CD14-positive monocyte (primary cell): ENCODE results near the gene ALDH1L2. TPM values are rescaled to one million over a fixed set of nuclear protein-coding genes. Genes with fewer than 3 reads are reported as not detected.

Source experiments
- DNase-seq, 3 donors: peaks; one replicate each; pipeline ENCODE4 v3.0.0-alpha.2; 2011 to 2022
- H2AFZ ChIP-seq: 2 replicates; pipeline ENCODE4 v1.6.0; 2012; ENCODE audit warnings: mild to moderate bottlenecking, low read depth, low read length, inconsistent platforms; ENCODE audit not compliant: insufficient read depth, poor library complexity, severe bottlenecking
- H3K27ac ChIP-seq, 2 donors: 1 replicate in 1 of 2; 2 replicates in 1 of 2; pipeline ENCODE4 v1.5.1; 2012 to 2013; ENCODE audit warnings: low read length in 2 of 2, control low read depth in 1 of 2, inconsistent platforms in 1 of 2, low read depth in 1 of 2, mild to moderate bottlenecking in 1 of 2
- H3K27me3 ChIP-seq, 2 donors: one replicate each; pipeline versions ENCODE4 v1.6.0 to v1.6.1; 2011 to 2013; ENCODE audit warnings: low read length in 2 of 2; ENCODE audit not compliant: control insufficient read depth in 2 of 2, insufficient read depth in 2 of 2
- H3K36me3 ChIP-seq, 2 donors: replicated peaks in 1 of 2; 1 replicate in 1 of 2; 2 replicates in 1 of 2; pipeline versions ENCODE4 v1.5.1 to v1.6.1; 2012 to 2013; ENCODE audit warnings: low read length in 2 of 2, control low read depth in 1 of 2, inconsistent platforms in 1 of 2, mild to moderate bottlenecking in 1 of 2; ENCODE audit not compliant: insufficient read depth in 2 of 2, control insufficient read depth in 1 of 2
- H3K4me1 ChIP-seq, 2 donors: 1 replicate in 1 of 2; 2 replicates in 1 of 2; pipeline versions ENCODE4 v1.5.1 to v1.6.1; 2012 to 2013; ENCODE audit warnings: low read length in 2 of 2, control low read depth in 1 of 2, inconsistent platforms in 1 of 2, mild to moderate bottlenecking in 1 of 2, moderate library complexity in 1 of 2; ENCODE audit not compliant: insufficient read depth in 2 of 2, control insufficient read depth in 1 of 2
- H3K4me2 ChIP-seq: replicated peaks from 2 replicates; pipeline ENCODE3; 2012; ENCODE audit warnings: low read length, moderate library complexity, mild to moderate bottlenecking; ENCODE audit not compliant: poor library complexity, severe bottlenecking; ENCODE audit errors: extremely low read depth
- H3K4me3 ChIP-seq, 3 experiments: fragments of 200-600 bp in 1 of 3; sonication (generic) in 1 of 3; replicated peaks in 1 of 3; 1 replicate in 2 of 3; 2 replicates in 1 of 3; pipeline ENCODE4 v1.5.1; 2011 to 2013; ENCODE audit warnings: low read length in 3 of 3, mild to moderate bottlenecking in 3 of 3, control low read depth in 2 of 3, low read depth in 2 of 3, inconsistent platforms in 1 of 3, moderate library complexity in 1 of 3
- H3K79me2 ChIP-seq: 2 replicates; pipeline ENCODE4 v1.6.0; 2012; ENCODE audit warnings: mild to moderate bottlenecking, control low read depth, inconsistent platforms, low read length, moderate library complexity; ENCODE audit not compliant: insufficient read depth
- H3K9ac ChIP-seq: 2 replicates; pipeline ENCODE4 v1.6.0; 2017; ENCODE audit warnings: low read length, mild to moderate bottlenecking; ENCODE audit not compliant: insufficient read depth, poor library complexity, severe bottlenecking
- H3K9me3 ChIP-seq, 2 donors: replicated peaks in 1 of 2; 1 replicate in 1 of 2; 2 replicates in 1 of 2; pipeline versions ENCODE4 v1.5.1 to v1.6.1; 2012 to 2013; ENCODE audit warnings: low read length in 2 of 2, control low read depth in 1 of 2; ENCODE audit not compliant: control insufficient read depth in 1 of 2, insufficient read depth in 1 of 2
- H4K20me1 ChIP-seq: 2 replicates; pipeline ENCODE4 v1.6.0; 2012; ENCODE audit warnings: mild to moderate bottlenecking, low read length, control low read depth, moderate library complexity; ENCODE audit not compliant: insufficient read depth
- H3K27ac Mint-ChIP-seq, 7 donors: one replicate each; pipeline ENCODE4 v1.8.0; 2020; ENCODE audit warnings: mild to moderate bottlenecking in 7 of 7, mixed read lengths in 7 of 7, moderate library complexity in 6 of 7, inconsistent platforms in 2 of 7
- H3K27me3 Mint-ChIP-seq, 3 donors: one replicate each; pipeline ENCODE4 v1.8.0; 2021 to 2022; ENCODE audit warnings: low read depth in 3 of 3, mild to moderate bottlenecking in 3 of 3, mixed read lengths in 3 of 3, moderate library complexity in 3 of 3, inconsistent platforms in 1 of 3
- H3K36me3 Mint-ChIP-seq, 2 donors: one replicate each; pipeline ENCODE4 v1.8.0; 2020; ENCODE audit warnings: mixed read lengths in 2 of 2, inconsistent platforms in 1 of 2, mild to moderate bottlenecking in 1 of 2
- H3K4me1 Mint-ChIP-seq: one replicate; pipeline ENCODE4 v1.8.0; 2020; ENCODE audit warnings: mild to moderate bottlenecking, mixed read lengths
- H3K4me3 Mint-ChIP-seq, 2 donors: one replicate each; pipeline ENCODE4 v1.8.0; 2020; ENCODE audit warnings: mild to moderate bottlenecking in 2 of 2, mixed read lengths in 2 of 2, moderate library complexity in 1 of 2
- H3K9me3 Mint-ChIP-seq, 7 donors: one replicate each; pipeline ENCODE4 v1.8.0; 2020 to 2022; ENCODE audit warnings: mixed read lengths in 7 of 7, mild to moderate bottlenecking in 6 of 7, moderate library complexity in 6 of 7, inconsistent platforms in 2 of 7
- CTCF ChIP-seq: fragments of 200-600 bp; IDR thresholded peaks from one replicate; pipeline ENCODE4 v1.8.0; 2022; ENCODE audit warnings: antibody characterized with exemption, mild to moderate bottlenecking
- WGBS: methylation state at CpG from one replicate; pipeline ENCODE4 v1.1.5; 2013; ENCODE audit warnings: missing lambda C conversion rate; ENCODE audit not compliant: insufficient coverage; 5-methylcytosine and 5-hydroxymethylcytosine counted together
- intact Hi-C, 2 donors: fragments of 100-400 bp; cut with micrococcal nuclease; formaldehyde crosslinking; loops; one replicate each; pipeline versions ENCODE4 v1.15.0 to v1.15.1; 2023
- polyA plus RNA-seq, 3 donors: library from polyadenylated mRNA; depleted of rRNA in 1 of 3; unstranded in 2 of 3; stranded (reverse) in 1 of 3; fragments of 300-500 nt in 2 of 3; fragments of >200 nt in 1 of 3; fragmentation: Illumina TruSeq in 2 of 3; gene quantifications; 1 replicate in 2 of 3; 2 replicates in 1 of 3; pipeline ENCODE4 v1.2.3, GENCODE V29; 2012 to 2021

ALDH1L2 gene
- polyA plus RNA-seq, 3 donors: 0.03 to 0.20 TPM; not detected in 1

DNA sequence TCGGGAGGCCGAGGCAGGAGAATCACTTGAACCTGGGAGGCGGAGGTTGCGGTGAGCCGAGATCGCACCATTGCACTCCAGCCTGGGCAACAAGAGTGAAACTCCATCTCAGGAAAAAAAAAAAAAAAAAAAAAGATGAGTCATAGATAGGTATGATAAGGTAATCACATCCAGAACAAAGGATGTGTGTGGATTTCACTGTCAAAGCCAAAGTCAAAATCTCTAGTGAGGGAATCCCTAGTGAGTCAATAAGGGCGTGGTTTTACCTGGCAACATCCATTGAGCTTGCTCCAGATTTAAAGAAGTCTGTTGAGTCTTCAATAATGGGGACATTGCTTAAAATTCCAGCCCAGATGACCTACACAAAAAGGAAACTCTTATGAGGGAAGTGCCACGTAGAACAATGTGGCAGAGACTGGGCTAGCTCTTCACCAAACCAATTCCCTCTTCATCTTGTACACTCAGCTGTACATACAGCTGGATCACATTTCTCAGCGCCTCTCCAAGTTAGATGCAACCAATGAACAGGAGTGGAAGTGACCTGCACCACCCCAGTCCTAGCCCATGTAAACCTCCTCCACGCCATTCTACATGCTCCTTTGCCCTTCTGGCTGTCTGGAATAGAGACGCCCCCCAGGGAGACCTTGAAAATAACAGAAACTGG, 23.4 kb downstream of the ALDH1L2 start:
- Histone ChIP-seq H3K79me2 (no peaks in the 10 kb centered on the region), H4K20me1 (no peaks in the 10 kb centered on the region), H3K36me3 (no peaks in the 10 kb centered on the region), H3K4me3 (no peak overlapping the region), H2AFZ (no peak overlapping the region), H3K27me3 (no peaks in the 10 kb centered on the region), H3K9ac (no peak overlapping the region), H3K4me1 (peaks cover 8 to 22% of the 10 kb centered on the region in 2 donors), H3K9me3 (no peaks in the 10 kb centered on the region), H3K4me2 (no peak overlapping the region), H3K27ac (no peak overlapping the region)
- Mint-ChIP-seq H3K27me3 (peaks cover 0 to 2% (median 0%) of the 10 kb centered on the region in 3 donors), H3K4me1 (peaks cover 22% of the 10 kb centered on the region), H3K9me3 (peaks cover 0 to 15% (median 4%) of the 10 kb centered on the region in 7 donors), H3K36me3 (peaks cover 0 to 3% of the 10 kb centered on the region in 2 donors), H3K4me3 (no peak overlapping the region), H3K27ac (peak overlapping the region in 1 of 7 donors; percentile 47)
- intact Hi-C loops: no loop called here
- no peak for DNase-seq
- 100% methylated on average over 2 of the region's 11 CpGs for WGBS
- TF ChIP-seq CTCF: no peak

- peaks cover 0 to 20% (median 9%) of the 10 kb centered on the region in 7 donors for H3K9me3 Mint-ChIP-seq
- Histone ChIP-seq H2AFZ (no peak overlapping the region), H3K4me3 (no peak overlapping the region), H3K36me3 (no peaks in the 10 kb centered on the region), H3K9me3 (no peaks in the 10 kb centered on the region), H3K4me1 (peaks cover 15 to 30% of the 10 kb centered on the region in 2 donors), H4K20me1 (no peaks in the 10 kb centered on the region), H3K9ac (no peak overlapping the region), H3K4me2 (no peak overlapping the region), H3K27ac (no peak overlapping the region), H3K27me3 (no peaks in the 10 kb centered on the region), H3K79me2 (no peaks in the 10 kb centered on the region)
- H3K36me3 Mint-ChIP-seq: peaks cover 2 to 10% of the 10 kb centered on the region in 2 donors
- no peak overlapping the region for H3K4me3 Mint-ChIP-seq
- DNase-seq: peak in 1 of 3 donors; percentile 48
- H3K27ac Mint-ChIP-seq: no peak overlapping the region
- peaks cover 27% of the 10 kb centered on the region for H3K4me1 Mint-ChIP-seq
- H3K27me3 Mint-ChIP-seq: peaks cover 0 to 2% (median 0%) of the 10 kb centered on the region in 3 donors
- no CpG with 5 or more reads among the region's 2 CpGs for WGBS
- intact Hi-C loops: no loop called here
- TF ChIP-seq CTCF: no peak
Observed at GRCh38 chr12:105057174-105057573, 27.1 kb downstream of the ALDH1L2 start.
